Kasumi-1 (cell line): ENCODE measurements around the gene CCDC120.

Experiments used
- DNase-seq, 2 experiments: peaks; one replicate each; lab custom pipeline; 2025; lab: John Stamatoyannopoulos, UW

CCDC120 gene

DNA sequence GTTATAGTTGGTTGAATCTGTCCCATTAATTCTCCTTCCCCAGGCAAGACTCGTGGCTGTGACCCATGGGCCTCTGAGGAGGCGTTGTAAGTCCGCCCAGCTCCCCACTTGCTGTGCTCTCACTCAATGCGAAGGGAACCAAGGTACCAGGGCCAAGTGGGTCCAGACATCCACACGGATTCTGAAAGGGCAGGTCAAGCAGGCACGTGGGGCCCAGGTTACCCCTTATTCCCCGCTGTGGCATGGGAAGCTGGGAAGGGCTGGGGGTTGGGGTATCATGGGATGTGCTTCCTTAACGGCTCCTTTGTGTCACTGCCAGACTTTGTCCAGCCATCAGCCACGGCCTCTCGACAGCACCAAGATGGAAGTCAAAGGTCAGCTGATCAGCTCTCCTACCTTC lies 3.1 kb downstream of the CCDC120 start:
- no peak for DNase-seq

DNA sequence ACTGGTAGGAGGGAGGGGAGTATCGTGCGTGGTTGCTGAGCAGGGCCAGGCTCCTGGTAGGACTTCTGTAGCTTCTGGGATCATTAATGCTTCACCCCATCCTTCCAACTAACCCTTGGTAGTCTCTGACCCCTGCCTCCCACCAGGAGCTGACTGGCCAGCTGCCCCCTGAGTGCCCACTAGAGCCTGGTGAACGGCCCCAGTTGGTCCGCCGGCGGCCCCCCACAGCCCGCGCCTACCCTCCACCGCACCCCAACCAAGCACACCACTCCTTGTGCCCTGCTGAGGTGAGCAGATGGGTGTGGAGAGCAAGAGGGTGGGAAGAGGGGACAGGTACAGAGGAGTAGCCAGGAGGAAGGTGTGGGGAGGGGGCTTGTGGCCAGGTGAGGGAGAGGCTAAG lies 4.9 kb downstream of the CCDC120 start:
- DNase-seq, result no peak

DNA sequence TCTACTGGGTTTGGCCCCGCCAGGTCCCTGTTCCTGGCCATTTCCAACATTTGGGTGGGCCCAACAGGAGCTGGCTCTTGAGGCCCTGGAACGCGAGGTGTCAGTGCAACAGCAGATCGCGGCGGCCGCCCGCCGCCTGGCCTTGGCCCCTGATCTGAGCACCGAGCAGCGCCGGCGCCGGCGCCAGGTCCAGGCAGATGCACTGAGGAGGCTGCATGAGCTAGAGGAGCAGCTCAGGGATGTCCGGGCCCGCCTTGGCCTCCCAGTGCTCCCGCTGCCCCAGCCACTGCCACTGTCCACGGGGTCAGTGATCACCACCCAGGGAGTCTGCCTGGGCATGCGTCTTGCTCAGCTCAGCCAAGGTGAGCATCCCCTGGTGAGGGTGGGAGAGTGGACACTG lies 5.5 kb downstream of the CCDC120 start:
- no peak for DNase-seq

DNA sequence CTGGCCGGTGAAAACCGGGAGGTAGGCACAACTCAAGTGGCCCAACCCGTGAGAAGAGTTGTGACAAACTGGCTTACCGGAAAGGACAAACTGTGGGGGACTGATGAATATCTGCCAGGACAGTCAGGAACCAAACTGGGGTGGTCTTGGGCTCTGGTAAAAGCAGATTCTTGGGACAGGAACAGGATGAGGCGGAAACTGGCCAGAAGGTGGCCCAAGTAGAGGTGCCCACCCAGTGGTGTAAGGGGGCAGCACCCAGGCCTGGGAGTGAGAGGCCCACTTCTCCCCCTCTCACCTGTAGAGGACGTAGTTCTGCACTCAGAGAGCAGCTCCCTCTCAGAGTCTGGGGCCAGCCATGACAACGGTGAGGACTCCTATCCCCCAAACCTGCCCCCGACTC lies 5.9 kb downstream of the CCDC120 start:
- DNase-seq, result no peak

DNA sequence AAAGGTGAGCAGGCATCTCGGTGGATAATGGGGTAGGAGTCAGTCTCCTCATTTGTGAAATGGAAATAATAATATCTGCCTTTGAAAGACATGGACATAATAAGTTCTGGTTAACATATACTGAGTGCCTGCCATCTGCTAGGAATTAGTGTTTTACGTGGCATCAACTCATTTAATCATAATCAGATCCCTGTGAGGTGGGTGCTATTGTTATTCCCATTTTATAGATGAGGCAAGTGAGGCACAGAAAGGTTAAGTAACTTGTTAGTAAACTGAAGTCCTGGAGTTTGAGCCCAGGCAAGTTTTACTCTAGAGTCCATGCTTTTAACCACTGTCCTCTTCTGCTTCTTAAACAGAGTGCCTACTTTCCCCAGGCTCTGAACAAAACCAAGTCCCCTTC lies 7.5 kb downstream of the CCDC120 start:
- no peak for DNase-seq

DNA sequence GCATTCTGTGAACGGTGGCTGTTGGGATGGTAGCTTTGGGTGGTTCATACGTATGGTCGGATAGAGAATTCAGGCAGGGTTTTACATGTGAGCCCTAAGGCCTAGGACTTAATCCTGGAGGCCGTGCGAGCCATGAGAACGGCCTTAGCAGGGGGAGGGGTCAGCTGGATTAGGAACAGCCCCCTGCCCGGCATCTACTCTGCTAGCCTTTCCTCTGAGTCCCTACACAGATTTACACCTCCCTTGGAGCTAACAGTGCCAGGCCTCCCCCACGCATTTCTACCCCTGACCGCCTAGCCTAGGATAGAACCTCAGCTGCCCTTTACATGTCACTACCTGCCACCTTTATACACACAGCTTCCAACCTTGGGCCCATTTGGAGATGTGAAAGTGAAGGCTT lies 7.9 kb downstream of the CCDC120 start:
- DNase-seq, result no peak

DNA sequence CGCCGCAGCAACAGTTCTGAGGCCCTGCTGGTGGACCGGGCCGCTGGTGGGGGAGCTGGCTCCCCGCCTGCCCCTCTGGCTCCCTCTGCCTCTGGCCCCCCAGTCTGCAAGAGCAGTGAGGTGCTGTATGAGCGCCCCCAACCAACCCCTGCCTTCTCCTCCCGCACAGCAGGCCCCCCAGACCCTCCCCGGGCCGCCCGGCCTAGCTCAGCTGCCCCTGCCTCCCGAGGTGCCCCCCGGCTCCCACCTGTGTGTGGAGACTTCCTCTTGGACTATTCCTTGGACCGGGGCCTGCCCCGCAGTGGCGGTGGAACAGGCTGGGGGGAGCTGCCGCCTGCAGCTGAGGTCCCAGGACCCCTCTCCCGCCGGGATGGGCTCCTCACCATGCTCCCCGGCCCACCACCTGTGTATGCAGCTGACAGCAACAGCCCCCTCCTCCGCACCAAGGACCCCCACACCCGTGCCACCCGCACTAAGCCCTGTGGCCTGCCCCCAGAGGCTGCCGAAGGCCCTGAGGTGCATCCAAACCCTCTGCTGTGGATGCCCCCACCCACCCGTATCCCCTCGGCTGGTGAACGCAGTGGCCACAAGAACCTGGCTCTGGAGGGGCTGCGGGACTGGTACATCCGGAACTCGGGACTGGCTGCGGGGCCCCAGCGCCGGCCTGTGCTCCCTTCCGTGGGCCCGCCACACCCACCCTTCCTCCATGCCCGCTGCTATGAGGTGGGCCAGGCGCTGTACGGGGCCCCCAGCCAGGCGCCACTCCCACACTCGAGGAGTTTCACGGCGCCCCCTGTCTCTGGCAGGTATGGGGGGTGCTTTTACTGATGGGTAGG lies 8.7 kb downstream of the CCDC120 start:
- no peak for DNase-seq

DNA sequence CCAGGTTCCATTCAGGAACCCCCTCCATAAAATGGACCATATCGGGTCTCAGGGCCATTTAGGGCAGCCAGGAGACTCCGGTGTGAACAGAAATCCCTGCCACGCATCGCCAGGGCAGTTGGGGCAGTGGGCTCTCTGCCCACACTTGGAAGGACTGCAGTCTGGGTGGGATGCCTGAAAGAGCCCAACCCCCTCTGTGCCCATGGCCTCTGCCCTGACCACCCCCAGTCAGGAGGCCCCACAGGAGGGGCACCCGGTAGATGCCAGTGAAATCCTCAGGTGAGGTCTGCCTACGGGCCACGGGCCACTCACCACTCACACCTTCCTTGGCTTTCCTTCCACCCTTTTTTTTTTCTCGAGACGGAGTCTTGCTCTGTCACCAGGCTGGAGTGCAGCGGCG lies 10.2 kb downstream of the CCDC120 start:
- no peak for DNase-seq

DNA sequence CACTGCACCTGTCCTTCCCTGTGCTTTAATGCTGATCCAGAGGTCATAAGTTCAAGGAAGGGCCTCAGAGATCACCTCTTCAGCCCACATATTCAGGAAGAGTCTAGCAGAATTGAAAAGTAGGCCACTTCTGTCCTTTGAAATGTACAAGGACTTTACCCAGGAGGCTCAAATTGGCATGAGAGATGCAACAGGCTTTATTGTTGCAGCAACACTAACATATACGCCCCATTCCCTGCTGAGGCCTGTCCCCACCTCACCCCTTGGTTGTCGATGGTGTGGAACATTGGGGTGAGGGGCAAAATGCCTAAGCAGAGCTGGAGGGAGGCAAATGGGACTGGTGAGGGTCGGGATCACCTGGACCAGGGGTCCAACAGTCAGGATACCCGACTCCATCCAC lies 12.2 kb downstream of the CCDC120 start:
- DNase-seq, result no peak

DNA sequence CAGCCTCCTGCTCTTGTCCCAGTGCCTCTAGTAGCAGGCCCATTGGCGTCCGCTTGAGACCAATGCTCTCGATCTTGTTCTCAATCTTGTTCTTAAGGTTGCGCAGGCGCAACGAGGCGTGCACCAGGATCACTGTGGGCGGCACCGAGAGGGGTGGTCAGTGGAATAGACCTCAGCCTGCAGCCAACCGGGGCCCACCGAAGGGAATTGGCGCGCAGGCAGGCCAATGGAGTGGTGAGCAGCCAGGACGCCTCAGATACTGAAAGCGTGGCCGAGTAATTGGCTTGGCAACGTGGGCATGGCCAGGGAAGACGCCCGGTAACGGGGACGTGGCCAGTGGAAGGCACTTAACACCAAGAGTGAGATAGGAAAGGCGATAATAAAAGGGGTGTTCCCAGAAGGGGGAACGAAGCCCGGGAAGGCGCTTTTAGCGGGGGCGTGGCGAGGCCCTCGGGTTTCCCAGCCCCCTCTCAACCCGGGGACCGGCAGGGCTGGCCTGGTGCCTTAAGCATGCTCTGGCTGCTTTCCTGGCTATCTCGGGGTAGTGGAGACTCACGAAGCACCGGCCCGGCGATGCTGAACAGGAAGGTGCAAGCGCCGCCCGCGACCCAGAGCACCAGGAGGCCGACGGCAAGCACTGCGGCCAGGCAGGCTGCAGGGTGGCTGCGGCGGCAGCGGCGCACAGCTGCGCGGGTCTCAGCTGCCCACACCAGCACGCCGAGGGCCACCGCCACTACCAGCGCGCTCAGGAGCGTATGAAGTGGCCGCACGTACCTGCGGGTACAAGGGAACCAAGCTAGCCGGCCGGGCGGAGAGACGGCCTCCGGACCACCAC lies 13.3 kb downstream of the CCDC120 start:
- no peak for DNase-seq

DNA sequence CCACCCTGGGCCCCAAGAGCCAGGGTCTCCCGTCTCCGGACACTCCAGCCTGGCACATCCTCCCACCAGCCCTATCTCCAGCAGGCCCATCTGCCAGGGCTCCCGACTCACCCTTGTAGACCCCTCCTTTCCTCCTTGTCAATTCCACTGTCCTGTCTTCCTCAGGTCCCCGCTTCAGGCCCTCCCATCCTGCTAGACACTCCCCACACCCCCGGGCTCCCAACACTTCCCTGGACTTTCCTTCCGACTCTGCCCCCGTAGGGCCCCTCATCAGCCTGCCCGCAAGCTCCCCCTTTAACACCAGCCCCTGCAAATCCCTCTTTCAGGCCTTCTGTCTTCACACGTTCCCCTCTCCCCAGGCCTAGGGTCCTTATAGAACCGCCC lies 13.9 kb downstream of the CCDC120 start:
- DNase-seq, result no peak

DNA sequence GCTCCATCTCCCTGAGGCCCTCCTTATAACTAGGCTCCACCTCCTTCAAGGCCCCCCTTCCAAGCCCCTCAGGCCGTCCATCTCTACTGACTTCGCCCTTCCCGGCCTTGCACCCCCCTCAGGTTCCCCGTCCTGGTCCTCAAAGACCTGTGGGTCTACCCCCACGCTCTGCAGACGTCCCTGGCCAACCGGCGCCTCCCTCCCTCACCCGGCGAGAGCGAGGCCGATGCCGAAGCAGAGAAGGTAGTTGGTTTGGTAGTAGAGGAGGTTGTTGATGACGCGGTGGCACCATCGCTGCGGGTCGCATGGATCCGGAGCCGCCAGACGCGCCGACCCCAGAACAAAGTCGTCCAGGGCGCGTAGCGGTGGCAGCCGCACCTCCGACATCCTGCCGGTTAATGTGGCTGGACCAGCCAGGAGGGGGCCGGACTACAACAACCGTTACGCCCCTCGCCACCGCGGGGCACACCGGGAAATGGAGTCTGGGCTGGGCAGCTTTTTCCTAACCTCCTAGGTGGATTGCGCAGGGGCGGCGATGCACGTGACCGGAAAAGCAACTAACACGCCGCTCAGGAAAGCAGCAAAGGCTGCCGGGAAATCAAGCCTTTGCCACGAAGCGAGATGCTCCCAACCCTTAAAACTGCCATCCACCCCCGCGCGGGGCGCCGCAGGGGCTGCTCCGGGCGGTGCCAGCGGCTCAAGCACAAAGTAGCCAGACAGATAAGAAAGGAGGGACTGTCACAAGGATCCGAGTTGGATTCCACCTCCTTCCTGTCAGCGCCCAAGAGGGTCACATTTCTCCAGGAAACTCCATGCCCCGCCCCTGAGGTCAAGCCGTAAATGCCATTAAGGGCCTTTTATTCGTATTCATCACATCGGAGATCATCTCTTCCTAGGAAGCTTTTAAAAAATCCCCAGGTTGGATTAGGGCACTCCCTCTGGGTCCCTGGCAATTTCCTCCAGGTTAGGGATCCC lies 15.1 kb downstream of the CCDC120 start, which contains the start of gene PRAF2:
PRAF2 (minus strand) TSS at position 402 of the 975 bp plus-strand sequence; CDS start at position 387, 15 bp downstream.
- DNase-seq, result no peak

DNA sequence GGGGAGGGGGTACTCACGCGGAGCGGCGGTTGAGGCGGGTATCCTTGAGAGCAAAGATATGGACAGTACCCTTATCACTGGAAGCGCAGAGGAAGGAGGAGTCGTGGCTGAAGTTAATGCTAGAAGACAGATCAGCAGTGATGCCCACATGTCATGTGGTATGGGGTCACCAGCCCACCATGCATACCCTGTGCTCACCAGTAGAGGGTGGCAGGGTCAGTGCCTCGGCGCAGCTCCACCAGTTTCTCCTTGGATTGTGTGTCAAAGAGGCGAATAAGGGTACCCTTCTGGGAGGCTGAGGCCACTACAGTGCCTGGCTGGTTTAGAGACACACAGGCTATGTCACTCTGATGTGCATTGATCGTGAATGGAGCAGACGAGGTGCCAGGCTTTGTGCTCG lies 16.5 kb downstream of the CCDC120 start:
- no peak for DNase-seq

DNA sequence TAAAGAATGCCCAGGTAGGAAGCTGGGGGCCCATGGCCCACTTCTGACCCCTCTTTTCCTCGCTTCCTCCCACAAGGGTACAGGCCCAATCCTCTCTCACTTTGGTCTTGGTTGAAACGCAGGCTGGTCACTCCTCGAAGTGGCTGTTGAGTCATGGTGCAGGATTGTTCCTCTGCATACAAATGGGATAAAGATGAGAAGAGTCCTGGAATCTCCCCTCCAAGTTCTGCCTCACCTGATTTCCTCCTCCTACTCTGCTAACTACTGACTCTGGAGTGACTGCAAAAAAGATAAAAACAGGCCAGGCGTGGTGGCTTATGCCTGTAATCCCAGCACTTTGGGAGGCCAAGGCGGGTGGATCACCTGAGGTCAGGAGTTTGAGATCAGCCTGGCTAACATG lies 19.1 kb downstream of the CCDC120 start:
- no peak for DNase-seq

DNA sequence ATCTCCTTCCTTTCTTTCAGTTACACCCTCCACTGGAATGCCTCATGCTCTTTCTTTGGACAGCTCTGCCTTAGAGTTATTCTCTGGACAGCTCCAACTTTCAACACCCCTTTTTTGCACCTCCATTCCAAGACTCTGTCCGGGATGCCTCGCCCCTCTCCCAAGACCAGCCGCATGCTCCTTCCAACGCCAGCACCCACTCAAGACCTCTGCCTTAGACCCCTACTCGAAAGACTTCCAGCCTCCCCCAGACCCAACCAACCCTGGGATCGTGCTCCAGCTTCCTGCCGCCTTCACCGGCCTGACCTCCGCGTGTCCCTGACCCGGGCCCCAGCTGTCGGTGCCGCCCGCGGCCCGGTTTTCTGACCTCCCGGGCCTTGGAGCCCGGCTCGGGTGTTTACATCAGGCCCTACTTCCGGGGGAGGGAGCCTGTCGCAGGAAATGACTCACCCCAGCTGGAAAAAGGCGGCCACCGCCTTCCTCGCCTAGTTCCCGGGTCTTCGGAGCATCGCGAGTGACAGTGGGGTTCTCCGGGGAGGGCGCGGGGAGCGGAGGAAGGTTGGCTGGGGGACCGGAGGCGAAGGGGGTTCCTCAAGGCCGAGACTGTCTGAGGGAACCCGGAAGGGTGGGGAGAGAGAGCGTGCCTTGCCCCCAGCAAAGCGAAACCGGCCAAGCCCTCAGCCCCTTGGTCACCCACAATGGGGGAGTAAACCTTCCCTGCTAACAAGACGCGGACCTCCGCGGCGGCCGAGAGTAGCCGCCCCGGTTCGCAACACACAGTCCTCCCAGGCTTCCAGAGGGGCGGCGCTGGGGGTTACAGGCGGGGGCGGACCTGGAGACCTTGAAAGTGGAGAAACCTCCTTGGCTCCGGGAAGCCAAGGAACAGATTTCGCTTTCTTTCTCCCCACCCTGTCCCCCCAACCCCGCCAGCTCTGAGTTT lies 21.0 kb downstream of the CCDC120 start, which contains the start of gene WDR45:
WDR45 (minus strand) TSS at position 399 of the 940 bp plus-strand sequence. CDS start 1,792 bp downstream, outside the sequence.
- peak; percentile 23 to 37 for DNase-seq

DNA sequence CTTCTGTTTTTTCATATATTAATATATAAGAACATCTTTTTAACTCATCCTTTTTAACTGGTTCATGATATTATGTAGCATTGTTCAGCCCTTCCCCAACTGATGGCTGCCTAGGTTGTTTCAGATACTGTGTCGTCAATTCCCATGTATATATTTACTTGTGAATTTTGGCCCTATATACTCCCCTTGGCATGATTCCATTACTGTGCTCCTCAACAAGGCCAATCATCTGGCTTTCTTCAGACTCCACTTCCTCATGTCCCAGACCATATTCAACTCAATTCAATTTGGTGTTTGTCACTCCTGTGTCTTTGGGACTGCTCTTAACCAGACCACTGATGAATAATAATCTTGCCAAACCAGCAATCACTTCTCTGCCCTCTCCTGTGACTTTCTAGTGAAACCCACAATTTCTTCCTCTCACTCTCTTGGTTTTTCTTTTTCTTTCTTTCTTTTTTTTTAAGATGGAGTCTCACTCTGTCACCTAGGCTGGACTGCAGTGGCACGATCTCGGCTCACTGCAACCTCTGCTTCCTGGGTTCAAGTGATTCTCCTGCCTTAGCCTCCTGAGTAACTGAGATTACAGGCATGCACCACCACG lies 23.6 kb downstream of the CCDC120 start:
- no peak for DNase-seq

DNA sequence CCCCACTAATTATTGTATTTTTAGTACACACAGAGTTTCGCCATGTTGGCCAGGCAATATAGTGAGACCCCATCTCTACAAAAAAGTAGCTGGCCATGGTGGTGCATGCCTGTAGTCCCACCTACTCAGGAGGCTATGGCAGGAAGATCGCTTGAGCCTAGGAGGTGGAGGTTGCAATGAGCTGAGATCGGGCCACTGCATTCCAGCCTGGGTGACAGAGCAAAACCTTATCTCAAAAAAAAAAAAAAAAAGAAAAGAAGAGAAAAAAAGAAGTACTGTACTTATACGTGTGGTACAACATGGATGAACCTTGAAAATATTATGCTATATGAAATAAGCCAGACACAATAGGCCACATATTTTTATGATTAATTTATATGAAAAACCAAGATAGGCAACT lies 30.8 kb downstream of the CCDC120 start:
- no peak for DNase-seq

DNA sequence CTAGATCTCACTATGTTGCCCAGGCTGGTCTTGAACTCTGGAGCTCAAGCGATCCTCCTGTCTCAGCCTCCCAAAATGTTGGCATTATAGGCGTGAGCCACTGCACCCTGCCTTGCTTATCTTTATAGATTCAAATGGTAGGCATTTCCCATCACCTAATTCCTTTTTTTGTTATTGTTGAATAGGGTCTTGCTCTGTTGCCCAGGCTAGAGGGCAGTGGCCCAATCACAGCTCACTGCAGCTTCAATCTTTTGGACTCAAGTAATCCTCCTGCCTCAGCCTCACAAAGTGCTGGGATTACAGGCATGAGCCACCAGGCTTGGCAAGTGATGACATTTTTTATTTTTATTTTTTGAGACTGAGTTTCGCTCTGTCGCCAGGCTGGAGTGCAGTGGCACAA lies 37.6 kb downstream of the CCDC120 start:
- no peak for DNase-seq

DNA sequence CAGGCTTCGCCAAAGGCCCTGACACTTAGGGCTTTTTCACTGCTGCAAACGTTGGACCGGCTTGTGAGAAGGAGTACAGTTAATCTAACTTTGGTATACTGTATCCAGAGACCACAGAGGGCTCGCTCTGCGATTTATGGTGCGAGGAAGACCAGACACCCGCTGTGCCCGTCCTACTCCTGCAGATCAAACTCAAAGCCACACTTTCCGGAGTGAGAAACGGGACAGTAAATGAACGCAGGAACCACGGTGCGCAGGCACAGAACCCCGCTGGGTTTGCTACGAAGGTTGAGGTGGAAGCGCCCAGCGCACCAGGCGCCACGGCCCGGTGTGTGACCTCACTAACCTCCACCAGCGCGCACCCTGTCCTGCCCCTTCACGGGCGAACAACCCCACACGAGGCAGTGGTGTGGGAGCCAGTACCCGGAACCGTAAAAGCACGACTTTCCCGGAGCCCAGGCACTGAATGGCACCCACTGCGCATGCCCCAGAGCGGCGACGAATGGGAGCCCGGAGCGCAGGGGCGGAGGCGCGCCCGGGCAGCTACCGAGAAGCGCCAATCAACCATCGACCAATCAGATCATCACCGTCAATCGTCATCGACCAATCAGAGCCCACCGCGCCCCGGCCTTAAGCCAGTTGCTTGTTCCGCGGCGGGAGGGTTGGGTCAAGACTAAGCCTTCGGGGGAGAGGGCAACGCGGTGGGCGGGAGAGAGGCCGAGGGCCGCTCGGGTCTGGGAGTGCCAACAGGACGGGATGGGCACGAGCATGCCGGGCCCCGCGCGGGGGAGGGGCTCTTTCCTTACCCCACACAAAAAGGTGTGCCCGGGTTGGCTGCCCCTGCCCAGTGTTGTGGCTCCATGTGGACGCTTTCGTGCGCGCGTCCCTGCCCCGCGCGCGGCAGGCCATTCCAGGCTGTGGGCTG lies 42.2 kb downstream of the CCDC120 start:
- DNase-seq, result peak; percentile 81 to 84
